Activated naive CD8-positive, alpha-beta T cell (primary cell): Measurements from ENCODE around the gene BCL2L14.

ENCODE experiments used
- H3K27ac Mint-ChIP-seq: one replicate; pipeline ENCODE4 v1.8.0; 2021; ENCODE audit warnings: mixed read lengths
- H3K27me3 Mint-ChIP-seq: one replicate; pipeline ENCODE4 v1.8.0; 2021; ENCODE audit warnings: mixed read lengths
- H3K36me3 Mint-ChIP-seq: one replicate; pipeline ENCODE4 v1.8.0; 2021; ENCODE audit warnings: mixed read lengths
- H3K4me1 Mint-ChIP-seq: one replicate; pipeline ENCODE4 v1.8.0; 2021; ENCODE audit warnings: low read depth, mixed read lengths
- H3K4me3 Mint-ChIP-seq: one replicate; pipeline ENCODE4 v1.8.0; 2021; ENCODE audit warnings: mild to moderate bottlenecking, mixed read lengths
- H3K9me3 Mint-ChIP-seq: one replicate; pipeline ENCODE4 v1.8.0; 2021; ENCODE audit warnings: low read depth, mixed read lengths

BCL2L14 gene

GRCh38 chr12:12039897-12040296 is 30.8 kb upstream of the BCL2L14 start:
- Mint-ChIP-seq H3K9me3 (no peaks in the 10 kb centered on the region), H3K36me3 (no peaks in the 10 kb centered on the region), H3K27ac (no peak overlapping the region), H3K27me3 (peaks cover 4% of the 10 kb centered on the region), H3K4me1 (no peaks in the 10 kb centered on the region), H3K4me3 (no peak overlapping the region)

DNA sequence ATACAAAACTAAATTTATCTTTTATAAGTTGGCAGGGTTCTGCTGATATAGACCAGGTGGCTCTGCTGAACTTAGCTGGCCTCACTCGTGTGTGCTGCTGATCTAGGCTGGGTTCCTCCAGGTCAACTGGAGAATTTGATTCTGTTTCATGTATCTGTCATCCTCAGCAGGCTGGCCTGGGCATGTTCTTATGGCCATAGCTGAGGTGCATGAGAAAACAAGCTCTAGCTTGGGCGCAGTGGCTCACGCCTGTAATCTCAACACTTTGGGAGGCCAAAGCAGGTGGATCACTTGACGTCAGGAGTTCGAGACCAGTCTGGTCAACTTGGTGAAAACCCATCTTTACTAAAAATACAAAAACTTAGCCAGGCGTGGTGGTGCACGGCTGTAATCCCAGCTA is 24.3 kb upstream of the BCL2L14 start:
- Mint-ChIP-seq H3K4me3 (no peak overlapping the region), H3K27ac (no peak overlapping the region), H3K27me3 (no peaks in the 10 kb centered on the region), H3K36me3 (no peaks in the 10 kb centered on the region), H3K4me1 (no peaks in the 10 kb centered on the region), H3K9me3 (no peaks in the 10 kb centered on the region)

DNA sequence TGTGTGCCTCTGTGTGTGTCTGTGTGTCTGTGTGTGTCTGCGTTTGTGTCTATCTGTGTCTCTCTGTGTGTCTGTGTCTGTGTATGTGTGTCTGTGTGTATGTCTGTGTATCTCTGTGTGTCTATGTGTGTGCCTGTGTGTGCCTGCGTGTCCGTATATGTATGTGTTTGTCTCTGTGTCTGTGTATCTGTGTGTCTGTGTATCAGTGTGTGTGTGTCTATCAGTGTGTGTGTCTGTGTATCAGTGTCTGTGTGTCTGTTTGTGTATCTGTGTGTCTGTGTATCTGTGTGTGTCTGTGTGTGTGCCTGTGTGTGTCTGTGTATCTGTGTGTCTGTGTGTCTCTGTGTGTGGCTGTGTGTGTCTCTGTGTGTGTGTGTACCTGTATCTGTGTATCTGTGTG is 23.1 kb upstream of the BCL2L14 start:
- no peaks in the 10 kb centered on the region for H3K36me3 Mint-ChIP-seq
- no peak overlapping the region for H3K4me3 Mint-ChIP-seq
- no peak overlapping the region for H3K27ac Mint-ChIP-seq
- no peaks in the 10 kb centered on the region for H3K27me3 Mint-ChIP-seq
- H3K9me3 Mint-ChIP-seq, result no peaks in the 10 kb centered on the region
- H3K4me1 Mint-ChIP-seq, result no peaks in the 10 kb centered on the region

DNA sequence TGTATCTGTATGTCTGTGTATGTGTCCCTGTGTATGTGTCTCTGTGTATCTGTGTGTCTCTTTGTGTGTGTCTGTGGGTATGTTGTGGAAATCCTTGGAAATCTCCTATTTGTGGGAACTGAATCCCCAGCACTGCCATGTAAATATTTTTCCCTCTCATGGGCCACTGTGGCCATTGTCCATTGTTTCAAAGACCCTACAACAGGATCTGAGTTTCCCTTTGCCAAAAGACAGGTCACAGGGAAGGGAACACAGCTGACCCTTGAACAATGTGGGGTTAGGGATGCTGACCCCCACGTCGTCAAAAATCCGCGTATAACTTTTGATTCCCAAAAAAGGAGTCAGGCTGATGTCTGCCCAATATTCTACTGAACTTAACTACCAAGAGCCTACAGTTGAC is 22.5 kb upstream of the BCL2L14 start:
- Mint-ChIP-seq H3K4me1 (no peaks in the 10 kb centered on the region), H3K9me3 (no peaks in the 10 kb centered on the region), H3K4me3 (no peak overlapping the region), H3K27me3 (no peaks in the 10 kb centered on the region), H3K36me3 (no peaks in the 10 kb centered on the region), H3K27ac (no peak overlapping the region)

DNA sequence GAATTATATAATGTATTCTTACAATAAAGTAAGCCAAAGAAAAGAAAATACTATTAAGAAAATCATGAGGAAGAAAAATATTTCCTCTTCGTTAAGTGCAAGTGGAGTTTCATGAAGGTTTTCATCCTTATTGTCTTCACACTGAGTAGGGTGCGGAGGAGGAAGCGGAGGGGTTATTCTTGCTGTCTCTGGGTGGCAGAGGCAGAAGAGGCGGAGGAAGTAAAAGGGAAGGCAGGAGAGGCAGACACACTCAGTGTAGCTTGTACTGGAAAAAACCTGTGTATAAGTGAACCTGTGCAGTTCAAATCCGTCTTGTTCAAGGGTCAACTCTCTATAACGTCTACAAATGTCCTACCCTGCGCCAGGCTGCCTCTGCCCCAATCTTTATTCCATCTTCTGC is 22.0 kb upstream of the BCL2L14 start:
- H3K27me3 Mint-ChIP-seq, result no peaks in the 10 kb centered on the region

DNA sequence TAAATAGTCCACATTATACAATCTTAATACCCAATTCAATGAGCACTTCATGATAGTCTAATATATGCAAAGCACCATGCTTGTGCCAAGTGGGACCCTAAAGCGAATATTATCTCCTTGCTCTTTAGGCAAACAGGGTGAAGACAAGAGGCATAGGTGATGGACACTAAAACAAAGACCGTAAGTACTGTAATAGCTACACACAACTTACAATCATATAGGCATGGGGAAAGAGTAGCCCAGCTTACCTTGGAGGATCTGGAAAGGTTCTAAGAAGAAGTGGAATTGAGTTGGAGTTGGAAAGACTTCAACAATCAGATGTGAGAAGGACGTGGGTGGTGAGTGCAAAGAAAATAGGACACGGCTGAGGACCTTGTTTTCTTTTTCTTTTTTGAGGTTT is 19.1 kb upstream of the BCL2L14 start:
- Mint-ChIP-seq H3K4me1 (no peaks in the 10 kb centered on the region), H3K27ac (no peak overlapping the region), H3K36me3 (no peaks in the 10 kb centered on the region), H3K27me3 (no peaks in the 10 kb centered on the region), H3K9me3 (no peaks in the 10 kb centered on the region), H3K4me3 (no peak overlapping the region)

More for the DNA sequence above, 22.0 kb upstream of the BCL2L14 start:
- Mint-ChIP-seq H3K36me3 (no peaks in the 10 kb centered on the region), H3K9me3 (no peaks in the 10 kb centered on the region), H3K4me1 (no peaks in the 10 kb centered on the region), H3K4me3 (no peak overlapping the region), H3K27ac (no peak overlapping the region)

GRCh38 chr12:12054993-12055392 is 15.7 kb upstream of the BCL2L14 start:
- no peaks in the 10 kb centered on the region for H3K27me3 Mint-ChIP-seq
- no peaks in the 10 kb centered on the region for H3K36me3 Mint-ChIP-seq
- H3K4me1 Mint-ChIP-seq, result no peaks in the 10 kb centered on the region
- H3K9me3 Mint-ChIP-seq, result no peaks in the 10 kb centered on the region
- no peak overlapping the region for H3K4me3 Mint-ChIP-seq
- no peak overlapping the region for H3K27ac Mint-ChIP-seq

DNA sequence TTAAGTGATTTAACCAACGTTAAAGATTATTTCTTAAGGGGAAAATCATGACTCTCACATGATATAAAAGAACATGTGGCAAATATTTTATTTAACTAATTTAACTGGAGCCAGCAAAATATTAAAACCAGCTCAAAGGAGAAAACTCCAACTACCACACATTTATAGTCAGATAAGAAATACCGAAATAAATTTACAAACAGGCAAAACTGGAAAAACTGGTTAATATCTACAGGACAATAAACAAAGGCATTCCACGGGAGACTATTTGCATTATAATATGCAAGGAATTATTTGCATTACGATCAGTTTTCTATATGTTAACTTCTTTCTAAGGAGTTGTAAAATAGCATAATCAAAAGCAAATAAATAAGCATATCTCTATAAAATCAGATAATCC is 13.8 kb upstream of the BCL2L14 start:
- H3K4me3 Mint-ChIP-seq, result no peak overlapping the region
- no peaks in the 10 kb centered on the region for H3K9me3 Mint-ChIP-seq
- no peaks in the 10 kb centered on the region for H3K36me3 Mint-ChIP-seq
- no peaks in the 10 kb centered on the region for H3K27me3 Mint-ChIP-seq
- no peaks in the 10 kb centered on the region for H3K4me1 Mint-ChIP-seq
- no peak overlapping the region for H3K27ac Mint-ChIP-seq

GRCh38 chr12:12064596-12064995 is 6.1 kb upstream of the BCL2L14 start:
- Mint-ChIP-seq H3K4me3 (no peak overlapping the region), H3K4me1 (no peaks in the 10 kb centered on the region), H3K27me3 (no peaks in the 10 kb centered on the region), H3K36me3 (no peaks in the 10 kb centered on the region), H3K27ac (no peak overlapping the region), H3K9me3 (no peaks in the 10 kb centered on the region)

DNA sequence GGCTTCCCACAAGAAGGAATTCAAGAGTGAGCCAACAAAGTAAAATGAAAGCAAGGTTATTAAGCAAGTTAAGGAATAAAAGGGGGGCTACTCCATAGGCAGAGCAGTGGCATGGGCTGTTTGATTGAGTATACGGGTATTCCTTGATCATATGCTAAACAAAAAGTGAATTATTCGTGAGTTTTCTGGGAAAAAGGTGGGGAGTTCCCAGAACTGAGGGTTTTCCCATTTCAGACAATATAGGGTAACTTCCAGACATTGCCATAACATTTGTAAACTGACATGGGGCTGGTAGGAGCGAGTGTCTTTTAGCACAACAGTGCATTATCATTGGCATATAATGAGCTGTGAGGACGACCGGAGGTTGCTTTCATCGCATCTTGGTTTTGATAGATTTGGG is 2.0 kb upstream of the BCL2L14 start:
- no peaks in the 10 kb centered on the region for H3K27me3 Mint-ChIP-seq
- peaks cover 21% of the 10 kb centered on the region for H3K4me1 Mint-ChIP-seq
- H3K9me3 Mint-ChIP-seq, result no peaks in the 10 kb centered on the region
- no peaks in the 10 kb centered on the region for H3K36me3 Mint-ChIP-seq
- no peak overlapping the region for H3K4me3 Mint-ChIP-seq
- no peak overlapping the region for H3K27ac Mint-ChIP-seq

DNA sequence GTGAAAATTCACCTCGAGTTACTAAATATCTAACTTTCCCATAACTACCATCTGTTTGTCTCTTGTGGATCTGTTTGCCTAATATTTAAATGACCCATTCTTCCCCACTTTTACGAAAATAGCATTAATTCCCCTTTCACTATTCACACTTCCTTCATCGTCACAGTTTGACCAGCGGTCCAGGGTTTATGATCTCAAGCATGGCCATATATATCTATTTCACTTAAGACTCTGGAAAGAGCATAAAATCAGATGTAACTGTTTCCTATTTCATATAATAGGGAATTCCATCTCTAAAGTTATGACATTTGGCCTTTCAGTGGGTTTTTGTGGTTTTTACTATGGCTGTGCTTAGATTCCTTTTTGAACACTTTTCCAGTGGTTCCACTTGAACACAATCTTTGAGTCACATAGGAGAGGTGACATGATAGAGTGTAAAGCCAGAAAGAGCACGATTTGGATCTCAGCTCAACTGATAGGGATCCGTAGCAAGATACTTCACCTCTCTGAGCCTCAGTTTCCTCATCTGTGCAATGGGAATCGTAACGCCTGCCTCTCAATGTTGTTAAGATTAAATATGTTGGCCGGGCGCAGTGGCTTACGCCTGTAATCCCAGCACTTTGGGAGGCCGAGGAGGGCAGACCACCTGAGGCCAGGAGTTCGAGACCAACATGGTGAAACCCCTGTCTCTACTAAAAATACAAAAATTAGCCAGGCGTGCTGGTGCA is 754 bp upstream of the BCL2L14 start:
- Mint-ChIP-seq H3K27ac (no peak overlapping the region), H3K4me1 (peaks cover 21% of the 10 kb centered on the region), H3K9me3 (no peaks in the 10 kb centered on the region), H3K27me3 (no peaks in the 10 kb centered on the region), H3K4me3 (no peak overlapping the region), H3K36me3 (no peaks in the 10 kb centered on the region)

DNA sequence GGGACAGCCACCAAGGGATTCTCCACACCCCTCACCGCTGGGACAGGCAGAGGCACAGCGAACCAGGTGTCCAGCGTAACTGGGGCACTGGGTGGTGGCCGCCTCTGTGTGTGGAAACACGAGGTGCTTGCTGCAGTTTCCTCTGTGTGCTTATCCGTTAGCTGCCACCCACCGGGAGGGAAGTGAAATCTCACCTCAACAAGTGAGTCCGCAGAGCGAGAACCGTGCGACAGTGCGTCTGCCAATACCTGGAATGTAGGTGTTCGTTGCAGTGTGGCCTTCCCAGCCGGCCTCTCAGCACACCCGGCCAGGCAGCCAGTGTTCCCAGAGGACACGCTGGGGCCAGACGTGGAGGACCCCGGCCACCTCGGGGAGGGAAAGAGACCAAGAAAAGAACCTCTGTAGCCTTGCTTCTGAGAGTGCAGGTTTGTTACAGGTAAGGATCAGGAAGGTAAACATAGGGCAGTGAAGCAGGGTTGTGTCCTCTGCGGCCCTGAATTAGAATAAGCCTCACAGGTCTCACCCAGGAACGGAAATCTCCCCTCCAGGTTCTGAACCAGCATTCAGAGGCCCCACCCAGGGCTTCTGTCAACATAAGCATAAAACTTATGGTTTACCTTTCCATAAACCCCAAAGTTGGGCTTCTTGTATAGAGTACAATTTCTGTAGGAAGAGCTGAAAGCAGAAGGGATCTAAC is 1.5 kb downstream of the BCL2L14 start:
- H3K9me3 Mint-ChIP-seq, result no peaks in the 10 kb centered on the region
- no peaks in the 10 kb centered on the region for H3K36me3 Mint-ChIP-seq
- H3K4me3 Mint-ChIP-seq, result peak overlapping the region; percentile 87
- peaks cover 21% of the 10 kb centered on the region for H3K4me1 Mint-ChIP-seq
- peaks cover 2% of the 10 kb centered on the region for H3K27me3 Mint-ChIP-seq
- H3K27ac Mint-ChIP-seq, result peak overlapping the region; percentile 95

GRCh38 chr12:12079291-12079690 is 8.6 kb downstream of the BCL2L14 start:
- no peaks in the 10 kb centered on the region for H3K4me1 Mint-ChIP-seq
- H3K36me3 Mint-ChIP-seq, result no peaks in the 10 kb centered on the region
- no peak overlapping the region for H3K27ac Mint-ChIP-seq
- H3K4me3 Mint-ChIP-seq, result no peak overlapping the region
- H3K9me3 Mint-ChIP-seq, result no peaks in the 10 kb centered on the region
- peaks cover 2% of the 10 kb centered on the region for H3K27me3 Mint-ChIP-seq

DNA sequence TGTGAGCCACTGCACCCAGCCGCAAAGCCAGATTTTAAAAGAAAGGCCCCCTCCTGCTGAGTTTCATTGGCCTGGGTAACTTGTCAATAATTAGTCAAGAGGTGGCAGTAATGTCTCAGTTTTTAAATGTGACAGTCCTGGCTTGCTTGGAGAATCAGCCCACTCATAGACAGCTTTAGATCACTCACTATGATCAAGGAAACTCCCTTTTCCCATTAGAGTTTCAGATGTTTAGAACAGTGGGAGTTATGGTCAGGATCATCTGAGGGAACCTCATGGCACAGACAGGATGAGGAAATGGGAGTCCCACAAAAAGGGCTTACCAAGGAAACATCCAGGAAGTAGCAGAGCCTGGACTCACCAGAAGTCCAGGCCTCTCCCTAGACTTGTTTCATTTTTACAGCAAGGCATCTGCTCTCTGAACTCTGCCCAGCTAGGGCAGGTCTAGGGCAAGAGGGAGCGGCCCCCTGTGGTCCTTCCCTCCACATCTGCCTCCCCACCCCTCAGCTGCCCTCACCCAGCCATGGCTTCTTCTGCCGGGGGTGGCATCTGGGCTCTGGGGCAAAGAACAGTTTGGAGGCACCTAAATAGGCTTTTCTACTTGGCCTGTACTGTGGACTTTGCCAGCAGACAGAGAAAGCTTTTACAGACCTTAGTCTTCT is 11.2 kb downstream of the BCL2L14 start:
- Mint-ChIP-seq H3K27ac (no peak overlapping the region), H3K27me3 (no peaks in the 10 kb centered on the region)

GRCh38 chr12:12083688-12084087 is 12.9 kb downstream of the BCL2L14 start:
- no peaks in the 10 kb centered on the region for H3K9me3 Mint-ChIP-seq
- H3K27me3 Mint-ChIP-seq, result no peaks in the 10 kb centered on the region
- H3K4me3 Mint-ChIP-seq, result no peak overlapping the region
- H3K27ac Mint-ChIP-seq, result no peak overlapping the region
- no peaks in the 10 kb centered on the region for H3K36me3 Mint-ChIP-seq
- no peaks in the 10 kb centered on the region for H3K4me1 Mint-ChIP-seq

More for the DNA sequence above, 11.2 kb downstream of the BCL2L14 start:
- Mint-ChIP-seq H3K36me3 (no peaks in the 10 kb centered on the region), H3K4me3 (no peak overlapping the region), H3K4me1 (no peaks in the 10 kb centered on the region), H3K9me3 (no peaks in the 10 kb centered on the region)
